A673 (cell line): ENCODE results near the gene PASK. TPM values are rescaled to one million over a fixed set of nuclear protein-coding genes. Genes with fewer than 3 reads are reported as not detected.

Experiments
- BruUV-seq: library from RNA; stranded (reverse); fragments of 400-500 nt; replicated peaks from 2 replicates; lab custom pipeline; 2021; lab: Mats Ljungman, UMichigan
- CTCF ChIA-PET: fragments of 300-600 bp; sonication (Branson Sonifier 250); formaldehyde crosslinking; loops from one replicate; lab custom pipeline; 2022; ENCODE audit warnings: antibody characterized with exemption; lab: Charles Lee
- POLR2A ChIA-PET: fragments of 300-600 bp; sonication (Branson Sonifier 250); formaldehyde crosslinking; loops from one replicate; lab custom pipeline; 2022; ENCODE audit warnings: antibody characterized with exemption; ENCODE audit not compliant: low non-redundant PET; lab: Charles Lee
- DNase-seq: peaks from one replicate; pipeline ENCODE4 v3.0.0-alpha.2; 2015; ENCODE audit warnings: low spot score
- H3K27ac ChIP-seq: fragments of 200-600 bp; sonication (generic); 2 replicates; pipeline ENCODE4 v1.5.1; 2016; ENCODE audit warnings: mixed run types, low read depth, mild to moderate bottlenecking, mixed read lengths, antibody characterized with exemption, low read length; ENCODE audit not compliant: poor library complexity, severe bottlenecking
- H3K27me3 ChIP-seq: fragments of 200-600 bp; sonication (generic); replicated peaks from 2 replicates; pipeline ENCODE4 v1.6.1; 2017; ENCODE audit warnings: mixed run types, low read depth, mild to moderate bottlenecking, mixed read lengths, antibody characterized with exemption, low read length; ENCODE audit not compliant: insufficient read depth, poor library complexity
- H3K36me3 ChIP-seq: fragments of 200-600 bp; sonication (generic); 2 replicates; pipeline ENCODE4 v1.6.1; 2016; ENCODE audit warnings: mixed run types, mild to moderate bottlenecking, mixed read lengths, antibody characterized with exemption, low read length; ENCODE audit not compliant: insufficient read depth, poor library complexity, severe bottlenecking
- H3K4me1 ChIP-seq: fragments of 200-600 bp; sonication (generic); 2 replicates; pipeline ENCODE4 v1.6.1; 2017; ENCODE audit warnings: mixed run types, mild to moderate bottlenecking, mixed read lengths, antibody characterized with exemption, low read length; ENCODE audit not compliant: insufficient read depth, poor library complexity, severe bottlenecking
- H3K4me3 ChIP-seq: fragments of 200-600 bp; sonication (generic); 2 replicates; pipeline ENCODE4 v1.5.1; 2016; ENCODE audit warnings: low read depth, mixed run types, mild to moderate bottlenecking, mixed read lengths, low read length; ENCODE audit not compliant: poor library complexity, severe bottlenecking
- H3K9me3 ChIP-seq: fragments of 200-600 bp; sonication (generic); 2 replicates; pipeline ENCODE4 v1.6.1; 2016; ENCODE audit warnings: mixed run types, low read depth, mild to moderate bottlenecking, mixed read lengths, antibody characterized with exemption, low read length; ENCODE audit not compliant: poor library complexity, severe bottlenecking
- CTCF ChIP-seq: fragments of 300-800, 200-600 bp; sonication (generic); conservative IDR thresholded peaks from 2 replicates; pipeline ENCODE4 v1.5.1; 2017; ENCODE audit warnings: low read depth, mild to moderate bottlenecking, antibody characterized with exemption, low read length, moderate library complexity, mixed read lengths
- EZH2 ChIP-seq: fragments of 200-600 bp; sonication (generic); IDR thresholded peaks from 2 replicates; pipeline ENCODE4 v1.6.1; 2017; ENCODE audit warnings: borderline replicate concordance, low read depth, mild to moderate bottlenecking, mixed read lengths, antibody characterized with exemption, low read length; ENCODE audit not compliant: poor library complexity, severe bottlenecking
- intact Hi-C: fragments of 100-400 bp; cut with micrococcal nuclease; formaldehyde crosslinking; loops from one replicate; pipeline ENCODE4 v1.10.0; 2022; ENCODE audit not compliant: unreplicated experiment
- total RNA-seq: library from RNA; stranded (reverse); gene quantifications from 2 replicates; pipeline ENCODE4 v1.2.3, GENCODE V29; 2021

The PASK gene
- total RNA-seq, 1 experiment from 2014 or later: 59.4 TPM

GRCh38 chr2:241066171-241066892 lies 82.9 kb downstream of the PASK start:
- no peaks in the 10 kb centered on the region for H3K36me3 ChIP-seq
- H3K4me1 ChIP-seq: no peaks in the 10 kb centered on the region
- ChIA-PET CTCF (no interaction called here), POLR2A (no interaction called here)
- no peak overlapping the region for H3K27ac ChIP-seq
- BruUV-seq: no TSS peak
- intact Hi-C loops: no loop called here
- H3K4me3 ChIP-seq: no peak overlapping the region
- TF ChIP-seq EZH2 (no peak), CTCF (no peak)
- H3K27me3 ChIP-seq: no peaks in the 10 kb centered on the region
- H3K9me3 ChIP-seq: no peaks in the 10 kb centered on the region
- DNase-seq: no peak

GRCh38 chr2:241065355-241065803 lies 83.9 kb downstream of the PASK start:
- CTCF ChIA-PET: no interaction called here
- no peak overlapping the region for H3K4me3 ChIP-seq
- no peaks in the 10 kb centered on the region for H3K36me3 ChIP-seq
- intact Hi-C loops: no loop called here
- no peaks in the 10 kb centered on the region for H3K4me1 ChIP-seq
- no peak overlapping the region for H3K27ac ChIP-seq
- no peaks in the 10 kb centered on the region for H3K27me3 ChIP-seq
- no peak for DNase-seq
- POLR2A ChIA-PET: no interaction called here
- H3K9me3 ChIP-seq: no peaks in the 10 kb centered on the region
- BruUV-seq: no TSS peak
- TF ChIP-seq EZH2 (no peak), CTCF (no peak)

- Histone ChIP-seq H3K9me3 (no peaks in the 10 kb centered on the region), H3K36me3 (no peaks in the 10 kb centered on the region), H3K27ac (no peak overlapping the region), H3K4me3 (no peak overlapping the region), H3K27me3 (no peaks in the 10 kb centered on the region), H3K4me1 (no peaks in the 10 kb centered on the region)
- no TSS peak for BruUV-seq
- intact Hi-C loops: no loop called here
- TF ChIP-seq CTCF (no peak), EZH2 (no peak)
- ChIA-PET CTCF (no interaction called here), POLR2A (no interaction called here)
- no peak for DNase-seq
Observed at GRCh38 chr2:241064802-241065354, 84.4 kb downstream of the PASK start.
